ENCODE measurements around the gene SCMH1.

Gene SCMH1

GRCh38 chr1:41003640-41004220 lies 238.4 kb downstream of the SCMH1 start:
- peak; percentile 60 for TF ChIP-seq CTCF (IDR thresholded peaks at IDR 0.05; ENCODE audit: low read depth, low read length)
- DNase-seq (ENCODE audit: extremely low read depth, low read depth): peak; percentile 96

GRCh38 chr1:41003127-41003639 lies 238.9 kb downstream of the SCMH1 start:
- no peak for TF ChIP-seq CTCF (IDR thresholded peaks at IDR 0.05; ENCODE audit: low read depth, low read length)
- no peak for DNase-seq (ENCODE audit: extremely low read depth, low read depth)

DNA sequence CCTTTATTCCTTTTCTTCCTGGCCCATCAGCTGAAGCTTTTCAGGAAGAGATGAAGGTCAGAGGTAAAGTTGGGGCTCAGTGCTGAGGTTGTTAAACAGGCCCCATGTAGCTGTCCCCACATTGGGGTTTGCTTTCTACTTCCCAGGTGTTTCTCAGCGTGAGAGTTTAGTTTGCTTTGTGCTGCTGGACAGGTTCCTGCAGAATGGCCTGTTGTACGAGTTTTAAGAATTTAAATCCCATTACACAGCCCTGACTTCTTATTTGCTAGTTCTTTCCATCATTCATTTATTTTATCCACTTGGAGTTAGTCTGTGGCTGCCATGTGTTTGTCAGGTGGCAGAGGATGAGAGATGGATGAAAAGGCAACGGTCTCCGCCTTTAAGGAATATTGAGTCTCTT lies 243.4 kb downstream of the SCMH1 start:
- TF ChIP-seq CTCF (IDR thresholded peaks at IDR 0.05; ENCODE audit: low read depth, low read length): no peak
- no peak for DNase-seq (ENCODE audit: extremely low read depth, low read depth)

DNA sequence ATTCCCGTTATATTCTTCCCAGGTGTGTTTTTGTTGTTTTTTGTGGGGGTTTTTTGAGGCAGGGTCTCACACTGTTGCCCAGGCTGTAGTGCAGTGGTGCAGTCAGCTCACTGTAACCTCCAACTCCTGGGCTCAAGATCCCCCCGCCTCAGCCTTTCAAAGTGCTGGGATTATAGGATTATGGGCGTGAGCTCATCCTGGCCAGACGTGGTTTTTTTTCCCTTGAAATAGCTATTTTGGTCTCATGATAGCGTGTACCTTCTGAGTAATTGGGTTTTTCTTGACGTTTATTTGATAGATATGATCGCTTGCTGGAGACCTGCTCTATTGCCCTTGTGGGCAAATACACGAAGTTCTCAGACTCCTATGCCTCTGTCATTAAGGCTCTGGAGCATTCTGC lies 245.0 kb downstream of the SCMH1 start:
- no peak for TF ChIP-seq CTCF (IDR thresholded peaks at IDR 0.05; ENCODE audit: low read depth, low read length)
- no peak for DNase-seq (ENCODE audit: extremely low read depth, low read depth)

GRCh38 chr1:40989066-40989465 lies 253.0 kb downstream of the SCMH1 start:
- TF ChIP-seq CTCF (IDR thresholded peaks at IDR 0.05; ENCODE audit: low read depth, low read length): no peak
- DNase-seq (ENCODE audit: extremely low read depth, low read depth): no peak

- DNase-seq (ENCODE audit: extremely low read depth, low read depth): no peak
- no peak for TF ChIP-seq CTCF (IDR thresholded peaks at IDR 0.05; ENCODE audit: low read depth, low read length)
These were observed 253.8 kb downstream of the SCMH1 start for GRCh38 chr1:40988280-40988679.

DNA sequence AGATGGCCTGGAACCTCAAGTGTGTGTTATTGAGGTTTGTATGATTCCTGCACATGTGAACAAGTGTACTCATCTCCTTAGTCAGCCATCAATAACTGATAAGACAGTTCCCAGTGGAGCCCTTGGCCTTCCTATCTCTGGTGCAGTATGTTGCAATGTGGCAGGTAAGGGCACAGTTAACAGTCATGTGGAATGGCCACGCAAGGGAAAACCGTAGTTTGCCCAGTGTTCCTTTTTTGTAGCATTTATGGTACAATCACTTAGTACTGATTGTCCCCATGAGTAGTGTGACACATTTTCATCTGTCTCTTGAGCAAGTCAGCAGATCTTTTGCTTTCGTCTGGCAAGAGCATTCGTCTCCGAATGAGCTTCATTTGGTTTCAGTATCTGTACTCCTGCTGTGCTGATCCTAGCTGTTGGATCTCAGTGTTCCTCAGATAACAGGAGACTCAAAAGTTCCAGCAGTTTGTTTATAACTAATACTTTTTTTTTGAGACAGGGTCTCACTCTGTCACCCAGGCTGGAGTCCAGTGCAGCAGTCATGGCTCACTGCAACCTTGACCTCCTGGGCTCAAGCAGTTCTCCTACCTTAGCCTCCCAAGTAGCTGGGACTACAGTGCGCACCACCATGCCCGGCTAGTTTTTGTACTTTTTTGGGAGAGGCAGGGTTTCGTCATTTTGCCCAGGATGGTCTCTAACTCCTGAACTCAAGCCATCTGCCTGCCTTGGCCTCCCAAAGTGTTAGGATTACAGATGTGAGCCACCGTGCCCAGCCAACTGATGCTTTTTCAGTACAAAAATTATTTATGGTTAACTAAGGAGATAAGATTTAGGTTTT lies 254.4 kb downstream of the SCMH1 start:
- no peak for DNase-seq (ENCODE audit: extremely low read depth, low read depth)
- no peak for TF ChIP-seq CTCF (IDR thresholded peaks at IDR 0.05; ENCODE audit: low read depth, low read length)

All from AG09319 (cell line).